Sigmoid colon (tissue), 4 donors: ENCODE results near the gene ZBTB34.

Experiments used
- EP300 ChIP-seq, 4 donors: sonication (generic); formaldehyde crosslinking; IDR thresholded peaks; one replicate each; pipeline ENCODE4 v1.6.1; 2017; ENCODE audit warnings: antibody characterized with exemption in 4 of 4
- TF ChIP-seq, protein P1 (sequence below), 4 experiments: fragments of 450-650 bp in 3 of 4; fragments of 200-600 bp in 1 of 4; IDR thresholded peaks; one replicate each; pipeline ENCODE4 v1.5.1; 2016 to 2019; ENCODE audit warnings: antibody characterized with exemption in 4 of 4, mild to moderate bottlenecking in 3 of 4, moderate library complexity in 2 of 4

GRCh38 chr9:126819482-126819881 lies 41.0 kb upstream of the ZBTB34 start:
- TF ChIP-seq EP300 (IDR thresholded peaks at IDR 0.05) = no peak
- TF ChIP-seq, protein P1, sequence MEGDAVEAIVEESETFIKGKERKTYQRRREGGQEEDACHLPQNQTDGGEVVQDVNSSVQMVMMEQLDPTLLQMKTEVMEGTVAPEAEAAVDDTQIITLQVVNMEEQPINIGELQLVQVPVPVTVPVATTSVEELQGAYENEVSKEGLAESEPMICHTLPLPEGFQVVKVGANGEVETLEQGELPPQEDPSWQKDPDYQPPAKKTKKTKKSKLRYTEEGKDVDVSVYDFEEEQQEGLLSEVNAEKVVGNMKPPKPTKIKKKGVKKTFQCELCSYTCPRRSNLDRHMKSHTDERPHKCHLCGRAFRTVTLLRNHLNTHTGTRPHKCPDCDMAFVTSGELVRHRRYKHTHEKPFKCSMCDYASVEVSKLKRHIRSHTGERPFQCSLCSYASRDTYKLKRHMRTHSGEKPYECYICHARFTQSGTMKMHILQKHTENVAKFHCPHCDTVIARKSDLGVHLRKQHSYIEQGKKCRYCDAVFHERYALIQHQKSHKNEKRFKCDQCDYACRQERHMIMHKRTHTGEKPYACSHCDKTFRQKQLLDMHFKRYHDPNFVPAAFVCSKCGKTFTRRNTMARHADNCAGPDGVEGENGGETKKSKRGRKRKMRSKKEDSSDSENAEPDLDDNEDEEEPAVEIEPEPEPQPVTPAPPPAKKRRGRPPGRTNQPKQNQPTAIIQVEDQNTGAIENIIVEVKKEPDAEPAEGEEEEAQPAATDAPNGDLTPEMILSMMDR (IDR thresholded peaks at IDR 0.05) = no peak
